ENCODE data around the gene DIAPH3.
"Not testable (repeated sequence)": the region's sequence is repeated elsewhere in the genome, so short reads cannot be mapped to it uniquely, and the experiment has no call there.

Gene DIAPH3

GRCh38 chr13:60099631-60100420 lies 63.9 kb downstream of the DIAPH3 start:
- no peak for DNase-seq (ENCODE audit: low read depth in 1 of 2, low spot score in 1 of 2)

GRCh38 chr13:60095300-60095699 lies 68.4 kb downstream of the DIAPH3 start:
- DNase-seq (ENCODE audit: low read depth in 1 of 2, low spot score in 1 of 2), result no peak

- DNase-seq (ENCODE audit: low read depth in 1 of 2, low spot score in 1 of 2), result no peak
Measured at GRCh38 chr13:60094385-60095088, 69.2 kb downstream of the DIAPH3 start.

GRCh38 chr13:60093425-60094019 lies 70.2 kb downstream of the DIAPH3 start:
- DNase-seq (ENCODE audit: low read depth in 1 of 2, low spot score in 1 of 2), result no peak

GRCh38 chr13:60091573-60091972 lies 72.2 kb downstream of the DIAPH3 start:
- no peak for DNase-seq (ENCODE audit: low read depth in 1 of 2, low spot score in 1 of 2)

- DNase-seq (ENCODE audit: low read depth in 1 of 2, low spot score in 1 of 2), result no peak
Measured at GRCh38 chr13:60090574-60090973, 73.2 kb downstream of the DIAPH3 start.

- DNase-seq (ENCODE audit: low read depth in 1 of 2, low spot score in 1 of 2), result not testable (repeated sequence)
Measured at GRCh38 chr13:60083780-60084179, 79.9 kb downstream of the DIAPH3 start.

- no peak for DNase-seq (ENCODE audit: low read depth in 1 of 2, low spot score in 1 of 2)
Measured at GRCh38 chr13:60080850-60081249, 82.9 kb downstream of the DIAPH3 start.

- no peak for DNase-seq (ENCODE audit: low read depth in 1 of 2, low spot score in 1 of 2)
Measured at GRCh38 chr13:60078226-60078625, 85.5 kb downstream of the DIAPH3 start.

GRCh38 chr13:60075850-60076249 lies 87.9 kb downstream of the DIAPH3 start:
- no peak for DNase-seq (ENCODE audit: low read depth in 1 of 2, low spot score in 1 of 2)

- no peak for DNase-seq (ENCODE audit: low read depth in 1 of 2, low spot score in 1 of 2)
Measured at GRCh38 chr13:60074397-60074796, 89.3 kb downstream of the DIAPH3 start.

- DNase-seq (ENCODE audit: low read depth in 1 of 2, low spot score in 1 of 2), result no peak
Measured at GRCh38 chr13:60066226-60066625, 97.5 kb downstream of the DIAPH3 start.

- DNase-seq (ENCODE audit: low read depth in 1 of 2, low spot score in 1 of 2), result no peak
Measured at GRCh38 chr13:60062502-60062901, 101.2 kb downstream of the DIAPH3 start.

GRCh38 chr13:60061737-60062136 lies 102.0 kb downstream of the DIAPH3 start:
- no peak for DNase-seq (ENCODE audit: low read depth in 1 of 2, low spot score in 1 of 2)

GRCh38 chr13:60051754-60052285 lies 111.9 kb downstream of the DIAPH3 start:
- DNase-seq (ENCODE audit: low read depth in 1 of 2, low spot score in 1 of 2), result no peak

- DNase-seq (ENCODE audit: low read depth in 1 of 2, low spot score in 1 of 2), result not testable (repeated sequence)
Measured at GRCh38 chr13:60048353-60048752, 115.4 kb downstream of the DIAPH3 start.

GRCh38 chr13:60047918-60048317 lies 115.8 kb downstream of the DIAPH3 start:
- DNase-seq (ENCODE audit: low read depth in 1 of 2, low spot score in 1 of 2), result no peak

- no peak for DNase-seq (ENCODE audit: low read depth in 1 of 2, low spot score in 1 of 2)
Measured at GRCh38 chr13:60044321-60044720, 119.4 kb downstream of the DIAPH3 start.

- DNase-seq (ENCODE audit: low read depth in 1 of 2, low spot score in 1 of 2), result no peak
Measured at GRCh38 chr13:60043262-60043661, 120.5 kb downstream of the DIAPH3 start.

GRCh38 chr13:60040668-60041067 lies 123.1 kb downstream of the DIAPH3 start:
- not testable (repeated sequence) for DNase-seq (ENCODE audit: low read depth in 1 of 2, low spot score in 1 of 2)

- DNase-seq (ENCODE audit: low read depth in 1 of 2, low spot score in 1 of 2), result no peak
Measured at GRCh38 chr13:60035874-60036273, 127.9 kb downstream of the DIAPH3 start.

- DNase-seq (ENCODE audit: low read depth in 1 of 2, low spot score in 1 of 2), result no peak
Measured at GRCh38 chr13:60032851-60033250, 130.9 kb downstream of the DIAPH3 start.

Data from activated T-helper 1 cell treated with anti-CD3 and anti-CD28 coated beads, Interleukin-2, amount 50 U/mL, for 16 hours (primary cell).